Endodermal cell (in vitro differentiated cells): ENCODE results near the gene MNDA. TPM values are rescaled to one million over a fixed set of nuclear protein-coding genes. Genes with fewer than 3 reads are reported as not detected.
A peak's percentile ranks its signal among the peaks of the same experiment; 100 is the strongest.

Experiments used
- DNase-seq: peaks from one replicate; pipeline ENCODE4 v3.0.0-alpha.2; 2017
- H3K27ac ChIP-seq: 2 replicates; pipeline ENCODE4 v1.5.1; 2013; ENCODE audit warnings: mild to moderate bottlenecking, low read depth, low read length, moderate library complexity
- H3K27me3 ChIP-seq: 2 replicates; pipeline ENCODE4 v1.6.1; 2013; ENCODE audit warnings: mild to moderate bottlenecking, low read length, moderate library complexity; ENCODE audit not compliant: insufficient read depth, control insufficient read depth, poor library complexity, severe bottlenecking
- H3K36me3 ChIP-seq: 2 replicates; pipeline ENCODE4 v1.7.0; 2013; ENCODE audit warnings: mild to moderate bottlenecking, low read length, moderate library complexity; ENCODE audit not compliant: control insufficient read depth, insufficient read depth
- H3K4me1 ChIP-seq: one replicate; pipeline ENCODE4 v1.7.0; 2013; ENCODE audit warnings: low read length; ENCODE audit not compliant: control insufficient read depth, insufficient read depth
- H3K4me3 ChIP-seq: 2 replicates; pipeline ENCODE4 v1.5.1; 2013; ENCODE audit warnings: mild to moderate bottlenecking, low read length, moderate library complexity
- H3K9ac ChIP-seq: 2 replicates; pipeline ENCODE4 v1.6.1; 2013; ENCODE audit warnings: mild to moderate bottlenecking, low read length, moderate library complexity; ENCODE audit not compliant: poor library complexity, severe bottlenecking; ENCODE audit errors: extremely low read depth
- H3K9me3 ChIP-seq: 2 replicates; pipeline ENCODE4 v1.6.1; 2013; ENCODE audit warnings: mild to moderate bottlenecking, low read length, moderate library complexity; ENCODE audit not compliant: control insufficient read depth
- H3K27ac Mint-ChIP-seq: 2 replicates; pipeline ENCODE4 v1.8.0; 2020; ENCODE audit warnings: mixed read lengths
- H3K27me3 Mint-ChIP-seq: 2 replicates; pipeline ENCODE4 v1.8.0; 2021; ENCODE audit warnings: mild to moderate bottlenecking, mixed read lengths; ENCODE audit not compliant: insufficient read depth
- H3K36me3 Mint-ChIP-seq: 2 replicates; pipeline ENCODE4 v1.8.0; 2020; ENCODE audit warnings: low read depth, mixed read lengths
- H3K4me1 Mint-ChIP-seq: 2 replicates; pipeline ENCODE4 v1.8.0; 2020; ENCODE audit warnings: mixed read lengths
- H3K4me3 Mint-ChIP-seq: 2 replicates; pipeline ENCODE4 v1.8.0; 2020; ENCODE audit warnings: mild to moderate bottlenecking, moderate library complexity, mixed read lengths
- H3K9me3 Mint-ChIP-seq: 2 replicates; pipeline ENCODE4 v1.8.0; 2020; ENCODE audit warnings: mild to moderate bottlenecking, mixed read lengths
- CTCF ChIP-seq: fragments of 200-600 bp; sonication (generic); conservative IDR thresholded peaks from 2 replicates; pipeline ENCODE4 v1.5.0; 2021; ENCODE audit warnings: antibody characterized with exemption, mild to moderate bottlenecking
- WGBS, 2 experiments: methylation state at CpG; one replicate each; pipeline versions ENCODE4 v1.1.5 to v1.1.7; 2013; ENCODE audit warnings: missing lambda C conversion rate in 2 of 2, mixed read lengths in 1 of 2; ENCODE audit not compliant: insufficient coverage in 1 of 2, insufficient read length in 1 of 2; 5-methylcytosine and 5-hydroxymethylcytosine counted together
- long read RNA-seq, 4 experiments: library from polyadenylated mRNA in 2 of 4; library from RNA in 1 of 4; library from capped mRNA in 1 of 4; stranded (forward) in 3 of 4; unstranded in 1 of 4; transcript quantifications; one replicate each; pipeline ENCODE4 v2.0.0, GENCODE V29; 2020 to 2021; ENCODE audit warnings: inconsistent platforms in 1 of 4
- polyA plus RNA-seq, 2 experiments: library from polyadenylated mRNA; stranded (reverse); fragments of 50-300 nt; gene quantifications; one replicate each; pipeline ENCODE4 v1.2.3, GENCODE V29; 2013
- total RNA-seq, 2 donors: library from RNA; stranded (reverse); fragmentation: NEBNext Ultra II Directional in 1 of 2; extraction: Animal tissue kit (Norgen Biotek cat#: 25700) in 1 of 2; gene quantifications; 2 replicates in 1 of 2; 3 replicates in 1 of 2; pipeline ENCODE4 v1.2.1, GENCODE V29; 2021

Gene MNDA
- total RNA-seq = not detected
- not detected for polyA plus RNA-seq (2013, experiment 1 of 2)
- polyA plus RNA-seq (2013, experiment 2 of 2) = not detected
- long read RNA-seq, experiment 1 = 0 reads
- long read RNA-seq, experiment 2 = 0 reads
- long read RNA-seq, experiment 3 = 0 reads
- long read RNA-seq, experiment 4 = 0 reads

- H3K9me3 Mint-ChIP-seq = peaks cover 23% of the 10 kb centered on the region
- 85 to 93% methylated on average over 2 to 5 of the region's 5 CpGs for WGBS, 2 experiments
- peaks cover 8% of the 10 kb centered on the region for H3K9me3 ChIP-seq
These were observed at the start of gene MNDA for GRCh38 chr1:158830904-158831507. Gene MNDA (plus strand): TSS chr1:158831351. CDS start chr1:158842154, 10,803 bp downstream.

GRCh38 chr1:158793604-158794003, 37.5 kb upstream of the MNDA start:
- H3K4me1 Mint-ChIP-seq = peaks cover 2% of the 10 kb centered on the region
- H3K4me3 Mint-ChIP-seq = no peak overlapping the region
- H3K27me3 ChIP-seq = no peaks in the 10 kb centered on the region
- WGBS, 2 experiments = 71 to 81% methylated on average over 2 of the region's 2 CpGs
- H3K27me3 Mint-ChIP-seq = no peaks in the 10 kb centered on the region
- no peaks in the 10 kb centered on the region for H3K4me1 ChIP-seq
- H3K4me3 ChIP-seq = no peak overlapping the region
- no peaks in the 10 kb centered on the region for H3K9me3 Mint-ChIP-seq
- H3K36me3 ChIP-seq = no peaks in the 10 kb centered on the region
- TF ChIP-seq CTCF = peak; percentile 83
- no peak overlapping the region for H3K27ac ChIP-seq
- H3K9ac ChIP-seq = no peak overlapping the region
- H3K36me3 Mint-ChIP-seq = no peaks in the 10 kb centered on the region
- no peaks in the 10 kb centered on the region for H3K9me3 ChIP-seq
- DNase-seq = peak; percentile 82
- H3K27ac Mint-ChIP-seq = no peak overlapping the region

More at GRCh38 chr1:158830904-158831507, at the start of gene MNDA:
- Histone ChIP-seq H3K9ac (no peak within 1 kb of the TSS), H3K27ac (no peak within 1 kb of the TSS), H3K4me3 (no peak within 1 kb of the TSS), H3K4me1 (no peaks in the 10 kb centered on the region), H3K36me3 (no peaks in the 10 kb centered on the region), H3K27me3 (no peaks in the 10 kb centered on the region)
- no peak for DNase-seq
- no peaks in the 10 kb centered on the region for H3K4me1 Mint-ChIP-seq
- no peak within 1 kb of the TSS for H3K4me3 Mint-ChIP-seq
- no peak for TF ChIP-seq CTCF
- H3K36me3 Mint-ChIP-seq = no peaks in the 10 kb centered on the region
- H3K27me3 Mint-ChIP-seq = no peaks in the 10 kb centered on the region
- H3K27ac Mint-ChIP-seq = no peak within 1 kb of the TSS

- H3K9me3 Mint-ChIP-seq = no peaks in the 10 kb centered on the region
- Histone ChIP-seq H3K9ac (no peak overlapping the region), H3K4me1 (no peaks in the 10 kb centered on the region), H3K9me3 (no peaks in the 10 kb centered on the region), H3K27me3 (no peaks in the 10 kb centered on the region), H3K4me3 (no peak overlapping the region), H3K36me3 (no peaks in the 10 kb centered on the region), H3K27ac (no peak overlapping the region)
- H3K27ac Mint-ChIP-seq = no peak overlapping the region
- no peaks in the 10 kb centered on the region for H3K36me3 Mint-ChIP-seq
- H3K27me3 Mint-ChIP-seq = no peaks in the 10 kb centered on the region
- no peak overlapping the region for H3K4me3 Mint-ChIP-seq
- WGBS, 2 experiments = 84 to 93% methylated on average over 5 to 6 of the region's 6 CpGs
- H3K4me1 Mint-ChIP-seq = peaks cover 2% of the 10 kb centered on the region
- TF ChIP-seq CTCF = no peak
- DNase-seq = no peak
These were observed 36.9 kb upstream of the MNDA start for GRCh38 chr1:158794247-158794646.
